ENCODE results near the gene ANAPC15. TPM values are rescaled to one million over a fixed set of nuclear protein-coding genes. Genes with fewer than 3 reads are reported as not detected.

The ANAPC15 gene
- total and polyA plus RNA-seq, 2 donors (not counting 1 experiment from before 2014, with no cell fraction given), result 24.8 to 97.2 TPM

- Histone ChIP-seq H2AFZ (ENCODE audit: low read length) (peak within 1 kb of the TSS; percentile 84), H3K9me3 (ENCODE audit: control insufficient read depth, insufficient read depth, low read depth, low read length) (no peaks in the 10 kb centered on the region), H3K27me3 (ENCODE audit: control insufficient read depth, insufficient read depth, low read length) (no peaks in the 10 kb centered on the region), H3K27ac (ENCODE audit: insufficient read depth, low read length) (peak within 1 kb of the TSS; percentile 92), H3K79me2 (ENCODE audit: control insufficient read depth, insufficient read depth, low read length) (peaks cover 40% of the 10 kb centered on the region), H3K4me3 (replicated peaks in 1 of 4; ENCODE audit: control extremely low read depth in 1 of 4, insufficient read depth in 1 of 4, low read depth in 3 of 4, low read length in 4 of 4) (peak within 1 kb of the TSS; percentile 96 to 100 (median 98)), H3K4me1 (ENCODE audit: control insufficient read depth, extremely low read depth, insufficient read depth, low read length) (peaks cover 18% of the 10 kb centered on the region), H4K20me1 (ENCODE audit: control insufficient read depth, extremely low read depth, insufficient read depth, low read length) (no peaks in the 10 kb centered on the region), H3K4me2 (ENCODE audit: extremely low read depth, insufficient read depth, low read length) (peak within 1 kb of the TSS; percentile 99), H3K36me3 (ENCODE audit: control insufficient read depth, insufficient read depth, low read length) (peaks cover 11% of the 10 kb centered on the region), H3K9ac (ENCODE audit: insufficient read depth, low read length) (peak within 1 kb of the TSS; percentile 94)
- peak; percentile 98 to 99 for DNase-seq (ENCODE audit: low read depth in 2 of 2)
- TF ChIP-seq EZH2 (IDR thresholded peaks at IDR 0.05; ENCODE audit: low read length, missing control alignments), result no peak
- TF ChIP-seq CTCF (conservative IDR thresholded peaks at IDR 0.05 in 1 of 2, IDR thresholded peaks at IDR 0.05 in 1 of 2; ENCODE audit: low read depth in 1 of 2, low read length in 2 of 2), result peak; percentile 44 to 53
Observed at GRCh38 chr11:72102946-72103753, 9.3 kb downstream of the ANAPC15 start, which contains the start of gene LAMTOR1. TSS of gene LAMTOR1 (minus strand) at chr11:72103297. CDS start at chr11:72103224, 73 bp downstream.

GRCh38 chr11:72102631-72102945, 9.9 kb downstream of the ANAPC15 start:
- no peak for TF ChIP-seq CTCF (conservative IDR thresholded peaks at IDR 0.05 in 1 of 2, IDR thresholded peaks at IDR 0.05 in 1 of 2; ENCODE audit: low read depth in 1 of 2, low read length in 2 of 2)
- no peak for TF ChIP-seq EZH2 (IDR thresholded peaks at IDR 0.05; ENCODE audit: low read length, missing control alignments)
- DNase-seq (ENCODE audit: low read depth in 2 of 2), result no peak
- peak overlapping the region; percentile 92 for H3K27ac ChIP-seq (ENCODE audit: insufficient read depth, low read length)
- peaks cover 40% of the 10 kb centered on the region for H3K79me2 ChIP-seq (ENCODE audit: control insufficient read depth, insufficient read depth, low read length)
- peaks cover 18% of the 10 kb centered on the region for H3K4me1 ChIP-seq (ENCODE audit: control insufficient read depth, extremely low read depth, insufficient read depth, low read length)
- H3K4me3 ChIP-seq (replicated peaks in 1 of 4; ENCODE audit: control extremely low read depth in 1 of 4, insufficient read depth in 1 of 4, low read depth in 3 of 4, low read length in 4 of 4), result peak overlapping the region; percentile 96 to 100 (median 98)
- no peaks in the 10 kb centered on the region for H3K9me3 ChIP-seq (ENCODE audit: control insufficient read depth, insufficient read depth, low read depth, low read length)
- H3K27me3 ChIP-seq (ENCODE audit: control insufficient read depth, insufficient read depth, low read length), result no peaks in the 10 kb centered on the region
- no peak overlapping the region for H2AFZ ChIP-seq (ENCODE audit: low read length)
- H3K9ac ChIP-seq (ENCODE audit: insufficient read depth, low read length), result peak overlapping the region; percentile 94
- peaks cover 11% of the 10 kb centered on the region for H3K36me3 ChIP-seq (ENCODE audit: control insufficient read depth, insufficient read depth, low read length)
- peak overlapping the region; percentile 99 for H3K4me2 ChIP-seq (ENCODE audit: extremely low read depth, insufficient read depth, low read length)
- no peaks in the 10 kb centered on the region for H4K20me1 ChIP-seq (ENCODE audit: control insufficient read depth, extremely low read depth, insufficient read depth, low read length)

GRCh38 chr11:72102162-72102561, 10.3 kb downstream of the ANAPC15 start:
- Histone ChIP-seq H3K9me3 (ENCODE audit: control insufficient read depth, insufficient read depth, low read depth, low read length) (no peaks in the 10 kb centered on the region), H3K4me3 (replicated peaks in 1 of 4; ENCODE audit: control extremely low read depth in 1 of 4, insufficient read depth in 1 of 4, low read depth in 3 of 4, low read length in 4 of 4) (peak overlapping the region; percentile 96 to 100 (median 98)), H3K9ac (ENCODE audit: insufficient read depth, low read length) (peak overlapping the region; percentile 94), H3K4me1 (ENCODE audit: control insufficient read depth, extremely low read depth, insufficient read depth, low read length) (peaks cover 18% of the 10 kb centered on the region), H3K79me2 (ENCODE audit: control insufficient read depth, insufficient read depth, low read length) (peaks cover 40% of the 10 kb centered on the region), H3K4me2 (ENCODE audit: extremely low read depth, insufficient read depth, low read length) (peak overlapping the region; percentile 99), H3K27ac (ENCODE audit: insufficient read depth, low read length) (peak overlapping the region; percentile 92), H3K36me3 (ENCODE audit: control insufficient read depth, insufficient read depth, low read length) (peaks cover 16% of the 10 kb centered on the region), H4K20me1 (ENCODE audit: control insufficient read depth, extremely low read depth, insufficient read depth, low read length) (no peaks in the 10 kb centered on the region), H2AFZ (ENCODE audit: low read length) (no peak overlapping the region), H3K27me3 (ENCODE audit: control insufficient read depth, insufficient read depth, low read length) (no peaks in the 10 kb centered on the region)
- DNase-seq (ENCODE audit: low read depth in 2 of 2), result no peak
- TF ChIP-seq CTCF (conservative IDR thresholded peaks at IDR 0.05 in 1 of 2, IDR thresholded peaks at IDR 0.05 in 1 of 2; ENCODE audit: low read depth in 1 of 2, low read length in 2 of 2) (no peak), EZH2 (IDR thresholded peaks at IDR 0.05; ENCODE audit: low read length, missing control alignments) (no peak)
